ENCODE results near the gene GRB10. TPM values are rescaled to one million over a fixed set of nuclear protein-coding genes. Genes with fewer than 3 reads are reported as not detected.

GRB10 gene
- polyA plus RNA-seq, 3 donors, result 1.3 to 3.1 (median 1.5) TPM

DNA sequence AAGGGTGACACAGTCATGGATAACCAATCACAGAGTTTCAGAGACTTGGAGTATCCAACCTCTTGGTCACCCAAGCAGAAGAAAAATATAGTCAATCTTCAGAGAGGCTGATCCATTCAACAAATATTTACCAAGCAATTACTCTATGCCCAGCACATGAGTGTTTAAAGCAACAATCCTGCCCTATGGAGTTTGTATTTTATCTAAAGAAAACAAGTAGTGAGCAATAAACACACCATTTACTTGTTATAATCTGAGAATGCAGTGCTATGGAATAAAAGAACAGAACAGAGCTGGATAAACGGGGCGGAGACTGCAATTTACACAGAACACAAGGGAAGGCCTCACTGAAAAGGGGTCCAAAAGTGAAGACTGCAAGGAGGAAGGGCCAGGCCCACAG lies 63.8 kb downstream of the GRB10 start:
- no peak overlapping the region for H3K27ac Mint-ChIP-seq
- Histone ChIP-seq H3K79me2 (ENCODE audit: insufficient read depth, low read length) (no peaks in the 10 kb centered on the region), H3K9me3 (replicated peaks in 1 of 2; ENCODE audit: control insufficient read depth in 1 of 2, insufficient read depth in 1 of 2, low read length in 2 of 2) (no peaks in the 10 kb centered on the region), H4K20me1 (ENCODE audit: insufficient read depth, low read length) (no peaks in the 10 kb centered on the region), H3K27me3 (ENCODE audit: control insufficient read depth in 2 of 2, insufficient read depth in 2 of 2, low read length in 2 of 2) (no peaks in the 10 kb centered on the region), H3K27ac (ENCODE audit: low read depth in 1 of 2, low read length in 2 of 2) (no peak overlapping the region), H3K4me1 (ENCODE audit: control insufficient read depth in 1 of 2, insufficient read depth in 2 of 2, low read length in 2 of 2) (peaks cover 6 to 10% of the 10 kb centered on the region in 2 donors), H3K4me3 (replicated peaks in 1 of 3; ENCODE audit: low read depth in 2 of 3, low read length in 3 of 3) (no peak overlapping the region), H3K4me2 (replicated peaks; ENCODE audit: extremely low read depth, low read length, poor library complexity, severe bottlenecking) (no peak overlapping the region), H2AFZ (ENCODE audit: insufficient read depth, low read depth, low read length, poor library complexity, severe bottlenecking) (no peak overlapping the region), H3K9ac (ENCODE audit: insufficient read depth, low read length, poor library complexity, severe bottlenecking) (no peak overlapping the region), H3K36me3 (replicated peaks in 1 of 2; ENCODE audit: control insufficient read depth in 1 of 2, insufficient read depth in 2 of 2, low read length in 2 of 2) (no peaks in the 10 kb centered on the region)
- peaks cover 0 to 2% (median 0%) of the 10 kb centered on the region in 7 donors for H3K9me3 Mint-ChIP-seq
- no peak overlapping the region for H3K4me3 Mint-ChIP-seq
- H3K27me3 Mint-ChIP-seq (ENCODE audit: low read depth in 3 of 3), result peaks cover 0 to 4% (median 0%) of the 10 kb centered on the region in 3 donors
- 83% methylated on average over 2 of the region's 2 CpGs for WGBS (ENCODE audit: insufficient coverage)
- TF ChIP-seq, protein P1, sequence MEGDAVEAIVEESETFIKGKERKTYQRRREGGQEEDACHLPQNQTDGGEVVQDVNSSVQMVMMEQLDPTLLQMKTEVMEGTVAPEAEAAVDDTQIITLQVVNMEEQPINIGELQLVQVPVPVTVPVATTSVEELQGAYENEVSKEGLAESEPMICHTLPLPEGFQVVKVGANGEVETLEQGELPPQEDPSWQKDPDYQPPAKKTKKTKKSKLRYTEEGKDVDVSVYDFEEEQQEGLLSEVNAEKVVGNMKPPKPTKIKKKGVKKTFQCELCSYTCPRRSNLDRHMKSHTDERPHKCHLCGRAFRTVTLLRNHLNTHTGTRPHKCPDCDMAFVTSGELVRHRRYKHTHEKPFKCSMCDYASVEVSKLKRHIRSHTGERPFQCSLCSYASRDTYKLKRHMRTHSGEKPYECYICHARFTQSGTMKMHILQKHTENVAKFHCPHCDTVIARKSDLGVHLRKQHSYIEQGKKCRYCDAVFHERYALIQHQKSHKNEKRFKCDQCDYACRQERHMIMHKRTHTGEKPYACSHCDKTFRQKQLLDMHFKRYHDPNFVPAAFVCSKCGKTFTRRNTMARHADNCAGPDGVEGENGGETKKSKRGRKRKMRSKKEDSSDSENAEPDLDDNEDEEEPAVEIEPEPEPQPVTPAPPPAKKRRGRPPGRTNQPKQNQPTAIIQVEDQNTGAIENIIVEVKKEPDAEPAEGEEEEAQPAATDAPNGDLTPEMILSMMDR (IDR thresholded peaks at IDR 0.05), result no peak
- DNase-seq, result no peak
- H3K4me1 Mint-ChIP-seq, result peaks cover 23% of the 10 kb centered on the region
- intact Hi-C loops (cut with micrococcal nuclease), result no loop called here
- H3K36me3 Mint-ChIP-seq, result no peaks in the 10 kb centered on the region

DNA sequence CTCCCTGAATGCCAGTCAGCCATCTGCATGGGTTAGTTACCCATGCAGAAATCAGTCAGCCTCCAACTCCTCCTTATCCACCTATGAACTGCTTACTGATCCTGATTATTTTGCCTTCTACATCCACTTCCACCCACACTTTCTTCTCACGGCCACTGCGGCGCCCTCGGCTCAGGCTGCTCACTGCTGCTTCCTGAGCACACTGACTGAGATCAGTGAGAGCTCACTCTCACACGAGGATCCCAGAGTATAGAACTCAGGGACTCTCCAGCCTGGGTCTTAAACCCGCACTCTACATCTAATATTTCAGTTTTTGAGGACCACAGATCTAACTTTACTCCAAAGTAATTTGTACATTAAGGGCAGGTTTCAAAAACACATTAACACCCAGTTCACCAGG lies 64.4 kb downstream of the GRB10 start:
- H3K79me2 ChIP-seq (ENCODE audit: insufficient read depth, low read length), result no peaks in the 10 kb centered on the region
- WGBS (ENCODE audit: insufficient coverage), result 55% methylated on average over 5 of the region's 6 CpGs
- intact Hi-C loops (cut with micrococcal nuclease), result no loop called here
- H3K36me3 ChIP-seq (replicated peaks in 1 of 2; ENCODE audit: control insufficient read depth in 1 of 2, insufficient read depth in 2 of 2, low read length in 2 of 2), result no peaks in the 10 kb centered on the region
- Mint-ChIP-seq H3K36me3 (no peaks in the 10 kb centered on the region), H3K27me3 (ENCODE audit: low read depth in 3 of 3) (peaks cover 0 to 4% (median 1%) of the 10 kb centered on the region in 3 donors), H3K9me3 (peaks cover 0 to 2% (median 0%) of the 10 kb centered on the region in 7 donors), H3K4me1 (peaks cover 18% of the 10 kb centered on the region), H3K4me3 (no peak overlapping the region), H3K27ac (peak overlapping the region in 1 of 7 donors; percentile 3)
- H3K27me3 ChIP-seq (ENCODE audit: control insufficient read depth in 2 of 2, insufficient read depth in 2 of 2, low read length in 2 of 2), result no peaks in the 10 kb centered on the region
- no peak overlapping the region for H3K27ac ChIP-seq (ENCODE audit: low read depth in 1 of 2, low read length in 2 of 2)
- H3K4me2 ChIP-seq (replicated peaks; ENCODE audit: extremely low read depth, low read length, poor library complexity, severe bottlenecking), result no peak overlapping the region
- no peaks in the 10 kb centered on the region for H4K20me1 ChIP-seq (ENCODE audit: insufficient read depth, low read length)
- TF ChIP-seq, protein P1 (IDR thresholded peaks at IDR 0.05), result no peak
- no peaks in the 10 kb centered on the region for H3K9me3 ChIP-seq (replicated peaks in 1 of 2; ENCODE audit: control insufficient read depth in 1 of 2, insufficient read depth in 1 of 2, low read length in 2 of 2)
- no peak overlapping the region for H3K4me3 ChIP-seq (replicated peaks in 1 of 3; ENCODE audit: low read depth in 2 of 3, low read length in 3 of 3)
- no peak for DNase-seq
- H3K9ac ChIP-seq (ENCODE audit: insufficient read depth, low read length, poor library complexity, severe bottlenecking), result no peak overlapping the region
- peaks cover 4 to 5% of the 10 kb centered on the region in 2 donors for H3K4me1 ChIP-seq (ENCODE audit: control insufficient read depth in 1 of 2, insufficient read depth in 2 of 2, low read length in 2 of 2)
- no peak overlapping the region for H2AFZ ChIP-seq (ENCODE audit: insufficient read depth, low read depth, low read length, poor library complexity, severe bottlenecking)

Data from CD14-positive monocyte (primary cell).